ENCODE data around the gene KRTAP3-1.

Gene KRTAP3-1

GRCh38 chr17:40974366-40974765 is 34.6 kb downstream of the KRTAP3-1 start:
- H3K27ac ChIP-seq = no peak overlapping the region
- TF ChIP-seq CTCF (conservative IDR thresholded peaks at IDR 0.05) = no peak
- TF ChIP-seq ZFX (IDR thresholded peaks at IDR 0.05) = no peak

DNA sequence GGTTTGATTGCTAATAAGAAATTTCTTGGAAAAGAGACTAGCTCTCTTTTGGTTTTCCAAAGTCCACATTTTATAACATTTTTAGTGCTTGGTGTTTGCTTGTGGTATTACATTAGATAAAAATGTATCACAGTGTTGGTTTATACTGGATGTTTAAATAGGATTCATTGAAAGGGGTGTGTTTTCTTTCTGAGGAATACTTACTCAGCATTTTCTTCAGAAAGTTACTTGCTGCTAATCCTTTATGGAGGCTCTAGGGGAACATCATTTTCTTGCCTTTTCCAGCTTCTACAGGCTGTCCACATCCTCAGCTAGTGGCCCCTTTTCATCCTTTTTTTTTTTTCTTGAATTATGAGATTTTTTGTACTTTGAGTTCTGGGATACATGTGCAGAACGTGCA is 41.3 kb downstream of the KRTAP3-1 start:
- H3K27ac ChIP-seq = no peak overlapping the region
- TF ChIP-seq ZFX (IDR thresholded peaks at IDR 0.05) (no peak), CTCF (conservative IDR thresholded peaks at IDR 0.05) (no peak)

GRCh38 chr17:40966848-40967247 is 42.1 kb downstream of the KRTAP3-1 start, which contains the start of gene KRT39:
KRT39 (minus strand) TSS chr17:40966948; CDS start chr17:40966856, 92 bp downstream.
- TF ChIP-seq ZFX (IDR thresholded peaks at IDR 0.05) (no peak), CTCF (conservative IDR thresholded peaks at IDR 0.05) (no peak)
- H3K27ac ChIP-seq = no peak within 1 kb of the TSS

DNA sequence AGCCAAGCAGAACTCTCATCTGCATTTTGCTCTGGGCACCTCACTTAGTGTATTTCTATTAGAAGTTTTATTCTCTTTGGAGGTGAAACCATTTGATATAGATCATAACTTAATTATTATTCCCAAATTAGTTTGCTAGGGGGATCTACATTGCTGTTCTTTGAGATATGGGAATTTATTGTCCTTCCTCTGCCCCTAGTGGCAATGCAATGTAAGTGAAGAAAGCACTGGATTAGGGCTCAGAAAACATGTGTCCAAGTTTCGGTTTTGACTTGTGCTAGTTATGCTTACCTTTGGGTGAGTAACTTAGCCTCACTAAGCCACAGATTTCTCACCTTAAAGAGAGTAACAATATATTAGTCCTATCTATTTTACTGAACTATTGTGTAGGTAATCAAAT is 45.1 kb downstream of the KRTAP3-1 start:
- TF ChIP-seq ZFX (IDR thresholded peaks at IDR 0.05) = no peak
- peak; percentile 88 for TF ChIP-seq CTCF (conservative IDR thresholded peaks at IDR 0.05)
- no peak overlapping the region for H3K27ac ChIP-seq

- TF ChIP-seq CTCF (conservative IDR thresholded peaks at IDR 0.05) = no peak
- no peak for TF ChIP-seq ZFX (IDR thresholded peaks at IDR 0.05)
- no peak overlapping the region for H3K27ac ChIP-seq
Measured at GRCh38 chr17:40962059-40962561, 46.8 kb downstream of the KRTAP3-1 start.

DNA sequence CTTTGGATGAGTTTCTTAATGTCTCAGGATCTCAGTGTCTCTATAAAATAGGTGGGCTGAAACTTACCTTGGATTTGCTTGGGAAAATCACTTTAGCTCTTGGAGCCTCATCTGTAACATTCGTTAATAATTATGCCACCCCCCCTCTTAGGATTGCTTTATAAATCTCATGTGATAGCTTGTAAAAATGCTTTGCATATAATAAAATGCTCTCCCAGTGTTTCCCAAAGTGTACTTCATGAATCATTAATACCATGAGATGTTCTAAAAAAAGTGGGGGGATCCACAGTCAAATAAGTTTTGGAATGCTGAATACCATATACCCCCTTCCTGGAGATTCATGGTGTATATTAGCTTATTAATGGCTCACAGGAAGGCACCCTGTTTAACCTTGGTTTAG is 47.3 kb downstream of the KRTAP3-1 start:
- H3K27ac ChIP-seq = no peak overlapping the region
- TF ChIP-seq ZFX (IDR thresholded peaks at IDR 0.05) = no peak

- TF ChIP-seq ZFX (IDR thresholded peaks at IDR 0.05) = no peak
- TF ChIP-seq CTCF (conservative IDR thresholded peaks at IDR 0.05) = no peak
- no peak overlapping the region for H3K27ac ChIP-seq
Measured at GRCh38 chr17:40960144-40960543, 48.8 kb downstream of the KRTAP3-1 start.

Data from C4-2B (cell line).